ENCODE measurements around the gene ZNF784.

The ZNF784 gene

DNA sequence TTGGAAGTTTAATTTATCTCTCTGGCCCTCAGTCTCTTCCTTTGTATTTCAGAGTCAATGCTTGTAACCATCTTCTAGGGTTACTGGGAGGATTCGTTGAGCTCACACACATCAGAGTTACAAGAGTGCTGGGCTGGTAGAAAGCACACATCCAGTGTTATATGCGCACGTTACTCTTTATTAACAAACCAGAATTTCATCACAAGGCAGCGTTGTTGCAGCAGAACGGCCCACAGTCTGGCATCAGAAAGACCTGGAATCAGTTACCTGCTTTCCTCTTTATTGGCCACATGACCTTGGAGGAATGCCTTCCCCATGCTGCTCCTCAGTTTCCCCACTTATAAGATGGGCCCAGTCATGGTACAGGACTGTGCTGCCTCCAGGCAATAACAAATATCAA is 15.0 kb downstream of the ZNF784 start:
- no peaks in the 10 kb centered on the region for H3K9me2 ChIP-seq (ENCODE audit: low read depth, low read length)
- H3K4me2 ChIP-seq (ENCODE audit: low read length): no peak overlapping the region
- no peaks in the 10 kb centered on the region for H3K79me2 ChIP-seq (ENCODE audit: insufficient read depth, low read length)
- no peak for TF ChIP-seq CTCF (IDR thresholded peaks at IDR 0.05; ENCODE audit: low read length)
- no peak for TF ChIP-seq EZH2 (IDR thresholded peaks at IDR 0.05; ENCODE audit: borderline replicate concordance, low read length)
- H3K27ac ChIP-seq (ENCODE audit: low read depth, low read length, poor library complexity, severe bottlenecking): no peak overlapping the region
- no peaks in the 10 kb centered on the region for H4K20me1 ChIP-seq (ENCODE audit: insufficient read depth, low read length)
- H2AFZ ChIP-seq (ENCODE audit: low read length): no peak overlapping the region
- H3K9ac ChIP-seq (ENCODE audit: low read length): no peak overlapping the region
- H3F3A ChIP-seq (ENCODE audit: insufficient read depth, low read length): no peaks in the 10 kb centered on the region; the same call in 1 of the 2 replicates
- H3K4me3 ChIP-seq (ENCODE audit: low read depth, low read length, poor library complexity, severe bottlenecking): no peak overlapping the region
- peaks cover 19% of the 10 kb centered on the region for H3K36me3 ChIP-seq (ENCODE audit: insufficient read depth, low read length)
- H3K27me3 ChIP-seq (ENCODE audit: insufficient read depth, low read length): no peaks in the 10 kb centered on the region
- H3K9me3 ChIP-seq (ENCODE audit: low read length): no peaks in the 10 kb centered on the region
- peaks cover 12% of the 10 kb centered on the region for H3K4me1 ChIP-seq (ENCODE audit: insufficient read depth, low read length, severe bottlenecking)

DNA sequence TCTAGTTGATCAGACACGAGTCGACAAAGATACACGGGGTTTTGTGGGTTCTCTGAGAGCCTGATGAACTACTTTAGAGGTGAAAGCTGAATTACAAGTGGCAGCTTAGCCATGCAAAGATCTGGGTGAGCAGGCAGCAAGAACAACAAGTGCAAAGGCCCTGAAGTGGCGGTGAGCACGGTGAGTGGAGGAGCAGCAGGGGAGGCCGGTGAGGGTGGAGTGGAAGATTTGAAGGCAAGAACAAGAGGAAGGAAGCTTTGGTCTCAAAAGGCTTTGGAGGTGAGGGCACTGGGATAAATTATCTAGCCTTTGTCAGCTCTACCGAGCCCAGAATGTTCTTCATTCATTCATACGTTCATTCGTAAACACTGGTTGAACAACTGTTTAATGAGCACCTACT is 17.5 kb downstream of the ZNF784 start:
- Histone ChIP-seq H3K79me2 (ENCODE audit: insufficient read depth, low read length) (no peaks in the 10 kb centered on the region), H2AFZ (ENCODE audit: low read length) (no peak overlapping the region), H3K9ac (ENCODE audit: low read length) (peak overlapping the region; percentile 96; the same call in 1 of the 2 replicates), H3K4me2 (ENCODE audit: low read length) (peak overlapping the region; percentile 89), H3K4me1 (ENCODE audit: insufficient read depth, low read length, severe bottlenecking) (peaks cover 13% of the 10 kb centered on the region), H3K27me3 (ENCODE audit: insufficient read depth, low read length) (no peaks in the 10 kb centered on the region), H3K9me2 (ENCODE audit: low read depth, low read length) (no peaks in the 10 kb centered on the region), H3K4me3 (ENCODE audit: low read depth, low read length, poor library complexity, severe bottlenecking) (peak overlapping the region; percentile 85), H3K9me3 (ENCODE audit: low read length) (no peaks in the 10 kb centered on the region), H3K27ac (ENCODE audit: low read depth, low read length, poor library complexity, severe bottlenecking) (peak overlapping the region; percentile 48), H4K20me1 (ENCODE audit: insufficient read depth, low read length) (no peaks in the 10 kb centered on the region), H3K36me3 (ENCODE audit: insufficient read depth, low read length) (peaks cover 19% of the 10 kb centered on the region), H3F3A (ENCODE audit: insufficient read depth, low read length) (no peaks in the 10 kb centered on the region; the same call in 1 of the 2 replicates)
- no peak for TF ChIP-seq EZH2 (IDR thresholded peaks at IDR 0.05; ENCODE audit: borderline replicate concordance, low read length)
- no peak for TF ChIP-seq CTCF (IDR thresholded peaks at IDR 0.05; ENCODE audit: low read length)

DNA sequence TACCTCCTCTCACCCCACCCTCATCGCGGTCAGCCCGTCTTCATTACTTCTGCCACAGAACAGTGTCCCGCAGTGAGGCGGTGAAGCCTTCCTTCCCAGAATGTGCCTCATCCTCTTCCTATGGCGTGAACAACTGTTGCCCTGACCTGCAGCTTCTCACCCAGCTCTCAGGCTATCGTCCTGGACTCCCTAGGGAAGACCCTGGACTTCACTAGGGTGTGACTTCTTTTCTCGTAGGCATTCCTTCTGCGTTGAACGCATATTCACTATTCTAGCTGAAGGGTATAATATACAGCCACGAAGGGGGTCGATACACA is 17.9 kb downstream of the ZNF784 start:
- H3K9ac ChIP-seq (ENCODE audit: low read length): peak overlapping the region; percentile 96
- peak overlapping the region; percentile 89 for H3K4me2 ChIP-seq (ENCODE audit: low read length)
- no peaks in the 10 kb centered on the region for H3K9me3 ChIP-seq (ENCODE audit: low read length)
- no peaks in the 10 kb centered on the region for H3K79me2 ChIP-seq (ENCODE audit: insufficient read depth, low read length)
- no peaks in the 10 kb centered on the region for H4K20me1 ChIP-seq (ENCODE audit: insufficient read depth, low read length)
- H3K27me3 ChIP-seq (ENCODE audit: insufficient read depth, low read length): no peaks in the 10 kb centered on the region
- peaks cover 19% of the 10 kb centered on the region for H3K36me3 ChIP-seq (ENCODE audit: insufficient read depth, low read length)
- TF ChIP-seq CTCF (IDR thresholded peaks at IDR 0.05; ENCODE audit: low read length) (no peak), EZH2 (IDR thresholded peaks at IDR 0.05; ENCODE audit: borderline replicate concordance, low read length) (no peak)
- peak overlapping the region; percentile 48 for H3K27ac ChIP-seq (ENCODE audit: low read depth, low read length, poor library complexity, severe bottlenecking)
- H2AFZ ChIP-seq (ENCODE audit: low read length): no peak overlapping the region
- no peaks in the 10 kb centered on the region for H3K9me2 ChIP-seq (ENCODE audit: low read depth, low read length)
- no peaks in the 10 kb centered on the region; the same call in 1 of the 2 replicates for H3F3A ChIP-seq (ENCODE audit: insufficient read depth, low read length)
- H3K4me3 ChIP-seq (ENCODE audit: low read depth, low read length, poor library complexity, severe bottlenecking): peak overlapping the region; percentile 85
- peaks cover 14% of the 10 kb centered on the region for H3K4me1 ChIP-seq (ENCODE audit: insufficient read depth, low read length, severe bottlenecking)
